H1 (cell line): ENCODE results near the gene PROK1. TPM values are rescaled to one million over a fixed set of nuclear protein-coding genes. Genes with fewer than 3 reads are reported as not detected.

Experiments
- CTCF ChIA-PET: fragments of 300-600 bp; sonication (Branson Sonifier 250); formaldehyde crosslinking; loops from one replicate; lab custom pipeline; 2021; ENCODE audit not compliant: partially characterized antibody; lab: Charles Lee
- POLR2A ChIA-PET: fragments of 300-600 bp; sonication (Branson Sonifier 250); formaldehyde crosslinking; loops from one replicate; lab custom pipeline; 2021; ENCODE audit warnings: inconsistent platforms; ENCODE audit not compliant: partially characterized antibody; lab: Charles Lee
- DNase-seq, 2 experiments: peaks; one replicate each; pipeline versions ENCODE4 v3.0.0 to v3.0.0-alpha.2; 2010 to 2022; ENCODE audit warnings: low spot score in 2 of 2, low read depth in 1 of 2, mixed read lengths in 1 of 2
- FAIRE-seq: peaks from 2 replicates; lab custom pipeline; 2011; peaks lifted over from hg19 to GRCh38; lab: Jason Lieb, UNC
- H2AFZ ChIP-seq: 2 replicates; pipeline ENCODE4 v1.8.1; 2012; ENCODE audit warnings: low read length, inconsistent platforms
- H2AK5ac ChIP-seq: 2 replicates; pipeline ENCODE4 v1.6.1; 2013; ENCODE audit warnings: low read depth, low read length
- H2BK120ac ChIP-seq: replicated peaks from 2 replicates; pipeline ENCODE3; 2013; ENCODE audit warnings: low read depth, low read length, inconsistent platforms
- H2BK12ac ChIP-seq: 2 replicates; pipeline ENCODE4 v1.6.1; 2013; ENCODE audit warnings: low read depth, low read length
- H2BK15ac ChIP-seq: 2 replicates; pipeline ENCODE4 v1.6.1; 2013; ENCODE audit warnings: low read length
- H2BK20ac ChIP-seq: 2 replicates; pipeline ENCODE4 v1.6.1; 2013; ENCODE audit warnings: low read length
- H2BK5ac ChIP-seq: 2 replicates; pipeline ENCODE4 v1.6.1; 2013; ENCODE audit warnings: low read depth, low read length
- H3K14ac ChIP-seq: 2 replicates; pipeline ENCODE4 v1.6.1; 2013; ENCODE audit warnings: inconsistent platforms; ENCODE audit not compliant: insufficient read length
- H3K18ac ChIP-seq: 2 replicates; pipeline ENCODE4 v1.6.1; 2013; ENCODE audit warnings: low read length; ENCODE audit errors: extremely low read depth
- H3K23ac ChIP-seq: 2 replicates; pipeline ENCODE4 v1.6.1; 2013; ENCODE audit warnings: inconsistent platforms; ENCODE audit not compliant: insufficient read length
- H3K23me2 ChIP-seq: 2 replicates; pipeline ENCODE4 v1.6.1; 2013; ENCODE audit warnings: low read depth, low read length
- H3K27ac ChIP-seq: 2 replicates; pipeline ENCODE4 v1.6.1; 2011; ENCODE audit warnings: low read depth, low read length, inconsistent platforms
- H3K27me3 ChIP-seq, 4 experiments: replicated peaks in 1 of 4; 1 replicate in 1 of 4; 2 replicates in 3 of 4; pipeline versions ENCODE4 v1.6.1 to v1.8.1; 2011 to 2013; ENCODE audit warnings: low read length in 3 of 4, mild to moderate bottlenecking in 3 of 4, inconsistent platforms in 2 of 4, mixed read lengths in 2 of 4, moderate library complexity in 1 of 4; ENCODE audit not compliant: control insufficient read depth in 3 of 4, insufficient read depth in 3 of 4; ENCODE audit errors: extremely low read depth in 1 of 4
- H3K36me3 ChIP-seq, 4 experiments: 2 replicates each; pipeline versions ENCODE4 v1.6.1 to v1.8.1; 2011 to 2013; ENCODE audit warnings: mild to moderate bottlenecking in 4 of 4, low read length in 3 of 4, moderate library complexity in 2 of 4, control low read depth in 1 of 4, inconsistent platforms in 1 of 4; ENCODE audit not compliant: insufficient read depth in 4 of 4, control insufficient read depth in 2 of 4
- H3K4ac ChIP-seq: replicated peaks from 2 replicates; pipeline ENCODE3; 2013; ENCODE audit warnings: low read length, low read depth, mixed read lengths, inconsistent platforms; ENCODE audit not compliant: insufficient read length
- H3K4me1 ChIP-seq, 4 experiments: replicated peaks in 1 of 4; 1 replicate in 1 of 4; 2 replicates in 3 of 4; pipeline versions ENCODE4 v1.6.1 to v1.8.1; 2011 to 2013; ENCODE audit warnings: low read length in 3 of 4, inconsistent platforms in 2 of 4, mixed read lengths in 1 of 4; ENCODE audit not compliant: insufficient read depth in 4 of 4, control insufficient read depth in 3 of 4
- H3K4me2 ChIP-seq, 2 experiments: 2 replicates each; pipeline versions ENCODE4 v1.6.1 to v1.8.1; 2011 to 2013; ENCODE audit warnings: low read depth in 2 of 2, low read length in 2 of 2, control low read depth in 1 of 2, inconsistent platforms in 1 of 2, mild to moderate bottlenecking in 1 of 2; ENCODE audit not compliant: insufficient read depth in 1 of 2
- H3K4me3 ChIP-seq, 4 experiments: fragments of 200-600, 300-600 bp in 1 of 4; sonication (generic), shearing (Covaris generic), sonication (Bioruptor Twin) in 1 of 4; 2 replicates each; pipeline versions ENCODE4 v1.5.1 to v1.8.1; 2011 to 2016; ENCODE audit warnings: low read length in 4 of 4, low read depth in 3 of 4, control low read depth in 2 of 4, inconsistent platforms in 2 of 4, mild to moderate bottlenecking in 2 of 4, mixed read lengths in 1 of 4, moderate library complexity in 1 of 4; ENCODE audit not compliant: insufficient read depth in 2 of 4; ENCODE audit errors: extremely low read depth in 1 of 4
- H3K56ac ChIP-seq: replicated peaks from 2 replicates; pipeline ENCODE3; 2013; ENCODE audit warnings: low read depth, mild to moderate bottlenecking, mixed read lengths, low read length, inconsistent platforms; ENCODE audit not compliant: insufficient read length
- H3K79me1 ChIP-seq: 2 replicates; pipeline ENCODE4 v1.6.1; 2013; ENCODE audit warnings: low read depth, low read length, control low read depth
- H3K79me2 ChIP-seq, 2 experiments: 2 replicates each; pipeline versions ENCODE4 v1.6.1 to v1.8.1; 2012 to 2013; ENCODE audit warnings: low read length in 2 of 2, mild to moderate bottlenecking in 2 of 2, inconsistent platforms in 1 of 2; ENCODE audit not compliant: insufficient read depth in 2 of 2, control insufficient read depth in 1 of 2
- H3K9ac ChIP-seq, 4 experiments: replicated peaks in 1 of 4; 1 replicate in 1 of 4; 2 replicates in 3 of 4; pipeline versions ENCODE4 v1.6.1 to v1.8.1; 2011 to 2013; ENCODE audit warnings: low read depth in 3 of 4, low read length in 3 of 4, control low read depth in 2 of 4, mild to moderate bottlenecking in 2 of 4, moderate library complexity in 2 of 4, inconsistent platforms in 1 of 4; ENCODE audit errors: extremely low read depth in 1 of 4
- H3K9me3 ChIP-seq, 2 experiments: 2 replicates each; pipeline versions ENCODE4 v1.6.1 to v1.8.1; 2012 to 2013; ENCODE audit warnings: mild to moderate bottlenecking in 2 of 2, moderate library complexity in 2 of 2, control low read depth in 1 of 2, inconsistent platforms in 1 of 2, low read depth in 1 of 2, low read length in 1 of 2, mixed read lengths in 1 of 2; ENCODE audit not compliant: insufficient read depth in 2 of 2
- H4K20me1 ChIP-seq, 2 experiments: replicated peaks in 1 of 2; 2 replicates each; pipeline versions ENCODE3 to v1.8.1; 2011 to 2013; ENCODE audit warnings: inconsistent platforms in 2 of 2, low read length in 2 of 2, mild to moderate bottlenecking in 1 of 2; ENCODE audit not compliant: insufficient read depth in 2 of 2, control insufficient read depth in 1 of 2
- H4K5ac ChIP-seq: 2 replicates; pipeline ENCODE4 v1.6.1; 2013; ENCODE audit warnings: low read length, low read depth, mixed read lengths, inconsistent platforms; ENCODE audit not compliant: insufficient read length
- H4K8ac ChIP-seq: 2 replicates; pipeline ENCODE4 v1.8.0; 2013; ENCODE audit warnings: mild to moderate bottlenecking, moderate library complexity, low read length, inconsistent platforms; ENCODE audit not compliant: insufficient read depth; ENCODE audit errors: extremely low read depth
- H4K91ac ChIP-seq: replicated peaks from 2 replicates; pipeline ENCODE3; 2013; ENCODE audit warnings: low read length, mixed read lengths, inconsistent platforms; ENCODE audit not compliant: insufficient read length
- JUND ChIP-seq: IDR thresholded peaks from 2 replicates; pipeline ENCODE4 v1.6.1; 2011; ENCODE audit warnings: mild to moderate bottlenecking, improper control_type of control experiment, low read length
- SAP30 ChIP-seq: fragments of 300-600 bp; sonication (generic); IDR thresholded peaks from 2 replicates; pipeline ENCODE4 v1.7.1; 2012; ENCODE audit warnings: low read length, moderate library complexity, mild to moderate bottlenecking, inconsistent platforms; ENCODE audit not compliant: insufficient read depth, insufficient replicate concordance
- WGBS, 2 experiments: shearing (Covaris generic) in 1 of 2; methylation state at CpG; one replicate each; pipeline versions ENCODE4 v1.1.6 to v1.1.7; 2013 to 2015; ENCODE audit warnings: low lambda C conversion rate in 2 of 2, mixed read lengths in 2 of 2, inconsistent platforms in 1 of 2, low coverage in 1 of 2, missing lambda C conversion rate in 1 of 2; ENCODE audit not compliant: insufficient replicate concordance in 2 of 2, insufficient coverage in 1 of 2, insufficient read length in 1 of 2; ENCODE audit errors: extremely low coverage in 1 of 2, missing lambda C conversion rate in 1 of 2; 5-methylcytosine and 5-hydroxymethylcytosine counted together
- polyA plus RNA-seq, 7 experiments: library from polyadenylated mRNA; depleted of rRNA in 3 of 7; stranded (reverse) in 5 of 7; unstranded in 2 of 7; fragments of >200 nt in 5 of 7; fragments of 200-250 nt in 2 of 7; gene quantifications; 1 replicate in 5 of 7; 2 replicates in 1 of 7; 4 replicates in 1 of 7; pipeline versions ENCODE4 v1.2.1 to v1.2.3, GENCODE V29; 2011 to 2013; ENCODE audit warnings: missing spikeins in 2 of 7, mixed read lengths in 2 of 7
- total RNA-seq: library from RNA; stranded (reverse); fragmentation: NEBNext Ultra II Directional; extraction: Animal tissue kit (Norgen Biotek cat#: 25700); gene quantifications from 2 replicates; pipeline ENCODE4 v1.2.1, GENCODE V29; 2021

Gene PROK1
- total and polyA plus RNA-seq, 2 of the 8 experiments (the other 6 are each of a cell fraction or from before 2014, with no cell fraction given): 0.12 TPM; not detected in 1

- Histone ChIP-seq H3K9me3 (no peaks in the 10 kb centered on the region), H4K91ac (no peak overlapping the region), H3K27me3 (0 out of 7 replicates have a peak, but pooled peaks cover 0 to 3% (median 0%) of the 10 kb centered on the region in 4 experiments), H3K27ac (no peak overlapping the region), H2BK20ac (no peak overlapping the region), H3K4ac (peak overlapping the region; percentile 9), H3K23me2 (peaks cover 3% of the 10 kb centered on the region; the same call in 1 of the 2 replicates), H2AFZ (no peak overlapping the region), H3K79me2 (peaks cover 0 to 12% of the 10 kb centered on the region in 2 experiments; a peak in 2 of 4 replicates), H2AK5ac (peak overlapping the region; percentile 48; the same call in 1 of the 2 replicates), H3K4me2 (peak overlapping the region; percentile 76 to 86; a peak in 3 of 4 replicates), H3K18ac (no peak overlapping the region), H3K36me3 (peaks cover 0 to 13% (median 8%) of the 10 kb centered on the region in 4 experiments; a peak in 5 of 8 replicates), H3K14ac (no peak overlapping the region), H2BK15ac (no peak overlapping the region), H3K56ac (no peak overlapping the region), H3K4me3 (peak overlapping the region in 2 of 4 experiments; percentile 80 to 86; a peak in 5 of 8 replicates), H4K20me1 (no peaks in the 10 kb centered on the region), H3K23ac (no peak overlapping the region), H2BK12ac (no peak overlapping the region; the same call in 1 of the 2 replicates), H3K9ac (no peak overlapping the region), H2BK120ac (no peak overlapping the region), H4K8ac (no peak overlapping the region), H3K79me1 (no peaks in the 10 kb centered on the region; the same call in 1 of the 2 replicates), H4K5ac (no peak overlapping the region), H2BK5ac (no peak overlapping the region), H3K4me1 (no peaks in the 10 kb centered on the region; a peak in 2 of 7 replicates)
- ChIA-PET CTCF (interaction anchor here (0.8 to 22.7 kb wide), 8 partner anchors 15 to 232 kb away, joined by 3 to 828 read pairs (median 34); partner anchors contain the start of genes KCNC4 and PROK1), POLR2A (interaction anchor here (0.7 to 3.3 kb wide), 10 partner anchors 8 to 345 kb away, joined by 3 to 8 read pairs (median 3); no protein-coding TSS in a partner anchor)
- 92% methylated on average over 8 of the region's 8 CpGs; no CpG with 5 or more reads in 1 of the 2 experiments for WGBS, 2 experiments
- FAIRE-seq (no peak), DNase-seq (no peak)
- TF ChIP-seq JUND (no peak), SAP30 (no peak)
These were observed 42.5 kb upstream of the PROK1 start for GRCh38 chr1:110408488-110408887.
